ENCODE results near the gene EIF2S2.

The EIF2S2 gene

DNA sequence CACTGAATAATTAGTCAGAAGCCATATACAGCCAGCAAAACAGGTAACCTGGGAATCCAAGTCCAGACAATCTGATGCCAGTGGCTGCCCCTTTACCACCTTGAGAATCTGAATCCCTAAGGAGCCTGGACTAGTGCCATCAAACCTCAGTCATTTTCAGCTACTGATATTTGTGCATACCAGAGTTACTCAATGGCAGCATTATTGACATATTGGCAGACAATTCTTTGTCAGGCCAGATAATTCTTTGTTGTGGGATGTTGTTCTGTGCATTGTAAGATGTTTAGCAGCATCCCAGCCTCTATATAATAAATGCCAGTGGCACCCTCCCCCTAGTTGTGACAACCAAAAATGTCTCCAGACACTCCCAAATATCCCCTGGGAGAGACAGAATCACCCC, 3.2 kb upstream of the EIF2S2 start:
- no peak for FAIRE-seq

DNA sequence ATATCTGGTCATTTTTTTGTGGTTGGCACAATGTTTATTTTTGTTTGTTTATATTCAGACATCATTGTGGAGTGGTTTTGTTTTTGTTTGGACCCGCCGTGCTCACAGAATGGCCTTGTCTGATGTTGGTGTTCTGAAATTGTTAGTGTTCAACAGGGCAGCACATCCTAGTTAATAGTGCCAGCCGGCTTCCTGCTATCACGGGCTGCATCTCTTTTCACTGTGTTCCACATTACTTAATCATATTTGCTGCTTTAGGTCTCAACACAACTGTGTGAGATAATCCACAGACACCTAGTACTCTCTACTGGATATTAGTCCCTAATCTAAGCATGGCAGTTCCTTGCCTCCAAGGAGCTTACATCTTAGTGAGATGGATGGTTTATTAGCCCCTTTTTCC, 2.8 kb upstream of the EIF2S2 start:
- FAIRE-seq: no peak

DNA sequence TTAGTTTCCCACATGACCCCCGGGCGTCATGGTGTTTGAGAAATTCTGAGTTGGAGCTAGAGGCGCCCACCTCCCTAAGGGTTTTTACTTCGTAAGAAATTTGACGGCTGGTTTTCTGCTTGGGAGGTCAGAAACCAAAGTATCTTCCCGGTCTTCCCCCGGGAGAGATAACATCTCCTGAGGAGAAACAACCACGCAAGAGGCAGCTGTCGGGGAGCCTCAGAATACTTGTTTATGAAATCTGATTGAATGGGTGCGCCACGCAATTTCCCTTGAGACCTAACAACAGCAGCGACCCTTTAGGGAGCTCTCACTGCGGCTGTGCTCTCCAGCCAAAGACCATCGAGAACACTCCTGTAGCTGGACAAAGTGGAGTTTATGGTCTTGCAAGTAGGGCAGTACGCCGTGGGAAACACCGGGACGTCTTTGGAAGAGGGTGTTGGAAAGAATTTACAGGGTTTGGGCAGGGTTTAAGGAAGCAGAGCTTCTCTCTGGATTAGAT, 608 bp upstream of the EIF2S2 start:
- FAIRE-seq: no peak

DNA sequence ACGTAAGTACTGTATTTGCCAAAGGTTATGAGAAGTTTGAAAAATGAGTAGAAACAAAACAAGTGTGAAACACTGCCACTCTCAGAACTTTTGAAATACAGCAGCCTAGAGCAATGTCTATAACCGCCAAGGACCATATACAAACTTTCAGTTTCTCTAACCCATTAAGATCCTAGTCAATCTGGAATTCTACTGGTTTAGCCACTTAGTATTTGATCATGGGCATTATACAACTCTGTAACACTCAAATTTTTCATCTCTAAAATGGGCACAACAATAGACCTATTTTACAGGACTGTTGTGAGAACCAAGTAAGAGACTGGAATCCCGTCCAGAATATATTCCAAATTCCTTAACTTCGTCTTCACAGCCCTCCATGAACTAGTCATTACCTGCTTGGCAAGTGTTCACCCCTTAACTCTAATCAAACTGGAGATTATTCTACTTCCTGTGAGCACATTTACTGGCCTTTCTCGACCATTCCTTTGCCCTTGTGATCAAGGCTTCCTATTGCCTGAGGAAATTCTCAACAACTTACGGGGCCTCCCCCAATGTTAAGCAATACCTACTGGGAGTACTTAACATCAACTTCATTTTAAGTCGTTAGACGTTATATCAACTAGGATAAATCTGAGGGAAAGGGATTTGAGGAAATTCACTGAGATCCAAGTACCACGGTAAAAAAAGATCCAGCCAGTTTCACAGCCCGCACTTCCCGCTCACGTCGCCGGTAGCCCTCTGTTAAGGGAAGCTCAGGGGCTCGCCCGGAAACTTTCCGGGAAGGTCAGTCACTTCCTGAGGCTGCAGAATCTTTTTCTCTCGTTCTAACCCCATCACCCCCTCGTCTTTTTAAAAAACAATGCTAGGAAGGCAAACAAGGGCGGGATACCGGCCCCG, 1.1 kb downstream of the EIF2S2 start:
- no peak for FAIRE-seq

DNA sequence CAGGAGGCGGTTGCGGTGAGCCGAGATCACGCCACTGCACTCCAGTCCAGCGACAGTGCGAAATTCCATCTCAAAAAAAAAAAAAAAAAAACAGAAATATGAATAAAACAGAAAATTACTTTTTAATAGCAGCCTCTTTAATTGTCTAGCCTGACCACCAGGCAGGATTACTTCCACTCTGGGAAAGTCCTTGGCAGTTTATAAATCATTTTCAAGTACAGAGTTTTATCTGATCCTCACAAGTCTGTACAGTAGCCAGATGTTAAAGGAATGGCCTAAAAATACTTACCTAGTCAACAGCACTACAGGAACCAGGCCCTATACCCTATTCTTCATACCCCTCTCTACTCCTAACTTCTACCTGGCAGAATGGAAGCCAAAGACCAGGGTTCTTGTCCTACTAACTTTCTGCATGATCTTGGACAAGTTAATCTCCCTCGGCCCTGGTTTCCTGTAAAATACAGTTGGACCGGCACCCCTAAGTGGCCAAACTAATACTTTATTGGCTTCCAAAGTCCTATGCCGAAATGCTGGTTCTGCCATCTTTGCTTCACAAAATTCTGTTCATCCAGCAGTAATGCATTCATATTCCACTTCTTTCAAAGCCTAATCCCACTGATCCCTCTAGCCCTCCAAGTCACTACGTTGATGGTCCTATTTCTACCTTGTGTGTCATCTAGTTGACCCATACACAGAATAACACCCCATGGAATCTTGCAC, 1.9 kb downstream of the EIF2S2 start:
- no peak for FAIRE-seq

DNA sequence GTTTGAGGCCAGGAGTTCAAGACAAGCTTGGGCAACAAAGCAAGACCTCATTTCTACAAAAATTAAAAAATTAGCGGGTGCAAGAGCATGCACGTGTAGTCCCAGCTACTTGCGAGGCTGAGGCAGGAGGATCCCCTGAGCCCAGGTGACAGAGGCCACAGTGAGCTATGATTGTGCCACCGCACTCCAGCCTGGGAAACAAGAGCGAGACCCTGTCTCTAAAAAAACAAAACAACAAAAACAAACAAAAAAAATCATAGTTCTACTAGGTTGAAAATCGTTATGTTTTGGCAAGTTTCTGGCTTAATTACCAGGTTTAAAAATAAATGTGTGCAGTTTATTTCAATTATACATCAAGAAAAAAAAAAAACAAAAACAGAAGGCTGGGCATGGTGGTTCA, 2.6 kb downstream of the EIF2S2 start:
- FAIRE-seq: no peak

DNA sequence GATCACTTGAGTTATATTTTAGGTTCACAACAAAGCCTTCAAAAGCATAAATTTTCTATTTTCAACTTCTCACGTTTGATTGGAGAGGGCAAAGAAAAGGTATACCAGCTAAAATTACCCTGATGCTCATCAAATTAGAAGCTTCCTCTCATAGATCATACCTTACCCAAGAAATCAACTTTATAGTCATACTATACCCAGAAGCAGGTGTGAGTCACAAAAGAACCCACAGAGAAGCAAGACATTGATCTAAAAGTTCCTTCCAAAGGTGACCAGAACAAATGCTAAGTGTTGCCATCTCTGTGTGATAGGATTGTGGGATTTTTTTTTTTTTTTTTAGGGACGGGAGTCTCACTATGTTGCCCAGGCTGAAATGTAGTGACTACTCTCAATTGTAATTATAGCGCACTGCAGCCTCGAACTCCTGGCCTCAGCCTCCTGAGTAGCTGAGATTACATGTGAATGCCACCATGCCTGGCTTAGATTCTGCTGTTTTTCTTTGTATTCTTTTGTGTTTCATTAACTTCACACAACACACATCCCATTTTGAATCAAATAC, 3.3 kb downstream of the EIF2S2 start:
- no peak for FAIRE-seq

DNA sequence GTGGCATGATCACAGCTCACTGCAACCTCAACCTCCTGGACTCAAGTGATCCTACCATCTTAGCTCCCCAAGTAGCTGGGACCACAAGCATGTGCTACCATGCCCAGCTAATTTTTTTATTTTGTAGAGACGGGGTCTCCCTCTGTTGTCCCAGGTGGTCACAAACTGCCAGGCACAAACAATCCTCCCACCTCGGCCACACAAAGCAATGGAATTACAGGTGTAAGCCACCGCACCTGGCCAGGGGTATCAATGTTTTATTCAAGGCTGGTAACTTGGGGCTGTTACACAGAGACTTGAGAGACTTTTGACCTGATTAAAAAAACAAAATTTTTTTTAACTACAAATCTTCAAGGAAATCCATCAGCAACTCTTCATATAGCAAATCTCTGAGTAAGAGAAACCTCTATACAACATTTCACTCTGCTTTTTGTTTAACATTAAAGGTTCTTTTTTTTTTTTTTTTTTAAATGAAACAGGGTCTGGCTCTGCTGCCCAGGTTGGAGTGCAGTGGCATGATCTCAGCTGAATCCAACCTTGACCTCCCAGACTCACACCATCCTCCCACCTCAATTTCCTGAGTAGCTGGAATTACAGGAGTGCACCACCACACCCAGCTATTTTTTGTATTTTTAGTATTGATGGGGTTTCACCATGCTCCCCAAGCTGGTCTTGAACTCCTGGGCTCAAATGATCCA, 5.9 kb downstream of the EIF2S2 start:
- FAIRE-seq: no peak

DNA sequence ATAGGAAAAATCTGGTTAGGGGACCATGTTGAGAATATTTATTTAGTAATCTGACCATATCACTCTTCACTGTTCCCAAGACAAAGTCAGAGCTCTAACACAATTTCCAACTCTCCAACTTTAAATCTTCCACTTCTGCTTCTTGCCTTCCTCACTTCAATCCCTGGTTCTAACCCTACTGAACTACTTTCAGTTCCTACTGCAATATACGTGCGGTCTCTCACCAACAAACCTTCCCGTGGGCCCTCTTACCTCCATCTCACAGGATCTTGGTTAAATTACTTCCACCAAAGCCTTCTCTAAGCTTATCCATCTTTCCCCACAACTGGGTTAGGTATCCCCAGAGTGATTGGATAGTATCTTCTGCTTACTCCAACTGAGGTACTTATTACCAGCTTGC, 8.0 kb downstream of the EIF2S2 start:
- FAIRE-seq: no peak

DNA sequence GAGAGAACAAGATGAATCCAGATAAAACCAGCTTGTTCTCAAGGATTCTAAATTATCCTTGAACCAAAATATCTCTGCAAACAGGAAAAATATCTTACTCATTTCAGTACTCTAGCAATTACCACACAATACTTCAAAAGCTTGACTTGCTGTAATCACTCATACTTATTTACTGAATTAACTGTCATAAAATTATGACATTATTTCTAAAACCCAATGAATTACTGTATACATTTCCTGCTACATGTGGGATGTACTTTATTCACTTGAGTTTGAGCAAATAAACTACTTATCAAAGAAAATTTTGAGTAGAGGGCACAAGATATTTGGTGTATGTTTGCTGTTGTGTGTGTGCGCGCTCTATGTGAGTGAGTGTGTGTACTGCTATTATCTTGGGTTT, 9.7 kb downstream of the EIF2S2 start:
- FAIRE-seq: no peak

DNA sequence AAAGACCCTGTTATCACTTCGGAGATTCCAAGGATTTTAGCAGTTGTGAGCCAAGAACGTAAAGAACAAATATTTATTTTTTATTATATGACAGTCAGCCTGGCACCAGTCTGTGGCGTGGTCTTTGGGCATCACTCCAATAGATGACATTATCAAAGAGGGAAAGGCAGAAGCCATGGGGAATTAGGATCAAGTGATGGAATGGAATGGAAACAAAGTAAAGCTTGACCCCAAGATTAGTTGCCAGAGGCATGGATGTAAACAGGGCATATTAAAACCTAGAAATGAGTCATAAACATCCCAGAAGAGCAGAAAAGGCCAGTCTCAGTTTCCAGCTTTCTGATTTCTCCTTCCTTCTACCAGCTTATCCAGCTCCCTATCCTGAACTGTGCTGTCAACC, 11.5 kb downstream of the EIF2S2 start:
- no peak for FAIRE-seq

DNA sequence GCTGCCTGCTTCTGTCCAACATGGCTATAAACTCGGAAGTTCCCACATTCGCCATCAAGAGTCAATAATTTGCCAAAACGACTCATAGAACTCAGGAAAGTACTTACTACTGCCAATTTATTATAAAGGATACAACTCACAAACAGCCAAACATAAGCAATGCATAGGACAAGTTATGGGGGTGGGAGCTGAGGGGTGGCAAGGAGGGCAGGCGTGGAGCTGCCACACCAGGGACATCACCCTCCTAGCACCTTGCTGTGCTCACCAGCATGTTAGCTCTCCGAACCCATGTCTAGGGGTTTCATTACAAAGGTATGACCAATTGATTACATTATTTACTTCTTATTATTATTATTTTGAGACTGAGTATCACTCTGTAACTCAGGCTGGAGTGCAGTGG, 12.4 kb downstream of the EIF2S2 start:
- no peak for FAIRE-seq

DNA sequence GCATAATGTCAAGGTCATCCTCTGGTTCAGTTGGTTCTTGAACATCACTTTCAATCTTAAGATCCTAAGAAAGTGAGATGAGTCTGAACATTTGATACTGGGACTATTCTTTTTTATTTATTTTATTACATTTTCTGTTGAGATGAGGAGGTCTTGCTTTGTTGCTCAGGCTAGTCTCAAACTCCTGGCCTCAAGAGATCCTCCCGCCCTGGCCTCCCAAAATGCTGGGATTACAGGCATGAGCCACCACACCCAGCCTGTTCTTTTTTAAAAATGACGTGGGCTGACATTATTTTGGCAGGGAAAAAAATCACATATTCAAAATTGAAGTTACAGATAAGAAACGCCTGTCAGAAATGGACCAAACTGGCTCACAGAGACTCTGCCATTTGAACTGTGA, 13.5 kb downstream of the EIF2S2 start:
- FAIRE-seq: no peak

DNA sequence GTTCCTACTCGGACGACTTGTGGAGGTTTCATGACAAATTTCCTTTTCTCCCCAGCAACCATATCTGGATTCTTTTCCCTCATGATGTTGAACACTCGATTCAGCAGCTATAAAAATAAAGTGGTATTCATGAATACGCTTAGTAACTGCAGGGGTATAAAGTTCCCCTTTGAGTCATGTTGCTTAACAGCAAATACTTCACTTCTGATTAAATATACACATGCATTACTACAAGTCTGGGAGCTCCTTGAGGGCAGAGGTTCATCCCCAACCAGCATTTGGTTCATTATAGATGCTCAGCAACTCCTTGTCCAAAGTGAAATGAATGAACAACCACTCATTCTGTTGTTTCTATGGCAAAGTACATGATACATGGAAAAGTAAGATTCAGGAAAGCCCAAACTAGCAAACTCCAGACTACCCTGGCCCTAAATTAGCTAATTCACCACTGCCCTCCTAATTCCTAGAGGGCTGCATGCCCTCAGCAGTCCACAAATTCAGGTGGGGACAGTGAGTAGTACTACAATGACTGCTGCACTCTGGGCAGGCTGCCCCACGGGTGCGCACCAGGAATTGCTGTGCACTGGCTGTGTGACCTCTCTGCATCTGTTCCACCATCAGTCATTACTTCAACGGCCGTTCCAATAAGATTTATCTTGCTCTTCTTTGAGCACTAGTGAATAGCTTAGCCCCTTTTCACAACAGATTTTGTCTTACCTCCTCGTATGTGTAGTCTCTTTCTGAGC, 15.2 kb downstream of the EIF2S2 start:
- FAIRE-seq: no peak

DNA sequence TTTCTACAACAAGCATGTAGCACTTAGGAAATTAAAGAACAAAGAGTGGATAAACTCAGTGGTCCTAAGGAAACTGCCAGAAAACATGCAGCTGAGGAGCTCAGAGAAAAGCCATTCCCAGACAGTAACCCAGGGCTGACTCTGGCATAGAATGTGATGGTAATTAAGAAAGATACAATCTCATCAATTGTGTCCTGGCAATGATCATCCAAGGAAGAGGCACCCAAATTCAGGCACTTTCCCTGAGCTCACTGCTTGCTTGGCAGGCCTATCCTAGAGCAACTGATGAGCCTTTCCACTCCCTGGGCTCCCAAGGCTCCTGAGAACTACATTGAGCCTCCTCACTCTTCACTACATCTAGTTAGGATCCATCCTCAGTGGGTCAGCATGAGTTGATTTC, 16.2 kb downstream of the EIF2S2 start:
- FAIRE-seq: no peak

DNA sequence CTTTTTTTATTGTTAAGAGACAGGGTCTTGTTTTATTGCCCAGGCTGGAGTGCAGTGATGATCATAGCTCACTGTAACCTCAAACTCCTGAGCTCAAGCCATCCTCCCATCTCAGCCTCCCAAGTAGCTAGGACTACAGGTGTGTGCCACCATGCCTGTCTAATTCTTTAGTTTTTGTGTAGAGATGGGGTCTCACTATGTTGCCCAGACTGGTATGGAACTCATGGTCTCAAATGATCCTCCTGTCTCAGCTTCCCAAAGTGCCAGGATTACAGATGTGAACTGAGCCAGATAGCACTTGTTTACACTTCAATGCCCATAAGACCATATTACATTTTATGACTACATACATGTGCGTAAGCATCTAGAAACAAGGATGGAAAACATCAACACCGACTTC, 18.1 kb downstream of the EIF2S2 start:
- FAIRE-seq: no peak

DNA sequence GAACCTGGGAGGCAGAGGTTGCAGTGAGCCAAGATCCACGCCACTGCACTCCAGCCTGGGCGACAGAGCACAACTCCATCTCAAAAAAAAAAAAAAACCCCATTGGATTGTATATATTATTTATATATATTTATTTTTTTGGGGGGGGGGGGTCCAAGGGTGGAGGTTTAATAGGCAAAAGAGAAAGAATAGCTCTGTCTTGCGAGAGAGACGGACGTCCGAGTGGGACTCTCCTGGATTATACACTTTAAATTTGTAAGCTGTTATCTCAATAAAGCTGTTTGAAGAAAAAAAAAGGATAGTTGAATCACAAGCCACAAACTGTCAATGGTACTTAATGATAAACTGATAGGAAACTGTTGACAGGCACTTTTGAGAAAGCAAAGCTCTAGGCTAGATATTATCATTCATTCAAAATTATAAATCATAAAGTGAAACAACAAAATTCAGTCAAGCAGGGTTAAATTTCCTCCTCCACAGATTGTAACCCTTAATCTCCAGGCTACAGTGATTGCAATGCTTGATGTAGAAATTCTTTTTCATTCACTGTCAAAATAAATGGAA, 20.3 kb downstream of the EIF2S2 start:
- FAIRE-seq: no peak

DNA sequence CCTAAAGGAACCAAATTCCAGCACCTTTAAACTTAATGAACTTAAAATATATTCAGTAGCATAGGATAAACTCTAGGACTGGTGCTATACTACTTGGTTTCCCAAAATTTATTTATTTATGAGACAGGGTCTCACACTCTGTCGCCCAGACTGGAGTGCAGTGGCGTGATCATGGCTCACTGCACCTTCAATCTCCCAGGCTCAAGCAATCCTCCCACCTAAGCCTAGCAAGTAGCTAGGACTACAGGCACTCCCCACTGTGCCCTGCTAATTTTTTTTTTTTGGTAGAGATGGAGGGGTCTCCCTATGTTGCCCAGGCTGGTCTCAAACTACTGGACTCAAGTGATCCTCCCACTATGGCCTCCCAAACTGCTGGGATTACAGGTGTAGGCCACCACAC, 21.4 kb downstream of the EIF2S2 start:
- FAIRE-seq: no peak

DNA sequence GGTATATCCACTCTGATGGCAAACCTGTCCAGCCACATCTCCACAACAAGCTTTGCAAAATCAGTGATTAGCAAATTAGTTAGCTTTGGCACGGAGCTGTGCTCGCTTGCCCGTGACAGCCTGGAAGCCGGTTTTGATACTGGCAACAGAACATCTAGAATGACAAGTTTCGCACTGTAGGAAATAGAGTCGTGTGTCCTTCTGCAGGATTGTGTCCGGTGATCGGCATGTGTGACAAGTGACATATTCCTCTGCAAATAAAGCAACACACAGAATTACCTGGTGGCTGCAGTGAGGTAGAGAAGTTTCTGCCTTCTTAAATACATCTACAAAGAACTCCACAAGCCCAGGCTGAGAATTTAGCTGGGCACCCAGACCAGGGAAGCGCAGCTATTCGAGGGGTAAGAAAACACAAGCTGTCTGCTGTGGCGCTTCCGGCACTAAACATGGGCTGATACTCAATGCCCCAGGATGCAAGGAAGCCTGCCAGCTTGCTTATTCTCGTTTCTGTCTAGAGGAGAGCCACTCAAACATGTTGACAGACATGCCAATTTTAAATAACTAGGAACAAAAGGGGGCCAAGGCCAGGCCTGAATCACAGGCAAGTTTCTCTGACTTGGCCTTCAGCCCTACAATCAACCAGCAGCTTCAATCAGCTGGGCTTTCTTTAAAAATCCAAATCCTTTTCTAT, 22.2 kb downstream of the EIF2S2 start:
- FAIRE-seq: no peak

DNA sequence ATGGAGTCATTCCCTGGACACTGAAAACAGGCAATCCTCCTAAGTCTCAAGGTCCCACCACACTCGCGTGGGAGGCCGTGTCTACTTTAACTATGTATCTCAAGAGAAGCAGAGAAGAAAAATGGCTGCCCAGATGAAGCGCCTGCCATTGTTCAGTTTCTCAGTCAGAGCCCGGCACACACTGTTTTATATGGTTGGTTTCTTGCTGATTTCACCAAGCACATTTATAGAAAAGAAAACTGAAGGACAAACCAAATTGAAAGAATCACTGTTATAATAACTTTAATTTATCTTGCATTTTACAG, 22.9 kb downstream of the EIF2S2 start:
- FAIRE-seq: no peak

DNA sequence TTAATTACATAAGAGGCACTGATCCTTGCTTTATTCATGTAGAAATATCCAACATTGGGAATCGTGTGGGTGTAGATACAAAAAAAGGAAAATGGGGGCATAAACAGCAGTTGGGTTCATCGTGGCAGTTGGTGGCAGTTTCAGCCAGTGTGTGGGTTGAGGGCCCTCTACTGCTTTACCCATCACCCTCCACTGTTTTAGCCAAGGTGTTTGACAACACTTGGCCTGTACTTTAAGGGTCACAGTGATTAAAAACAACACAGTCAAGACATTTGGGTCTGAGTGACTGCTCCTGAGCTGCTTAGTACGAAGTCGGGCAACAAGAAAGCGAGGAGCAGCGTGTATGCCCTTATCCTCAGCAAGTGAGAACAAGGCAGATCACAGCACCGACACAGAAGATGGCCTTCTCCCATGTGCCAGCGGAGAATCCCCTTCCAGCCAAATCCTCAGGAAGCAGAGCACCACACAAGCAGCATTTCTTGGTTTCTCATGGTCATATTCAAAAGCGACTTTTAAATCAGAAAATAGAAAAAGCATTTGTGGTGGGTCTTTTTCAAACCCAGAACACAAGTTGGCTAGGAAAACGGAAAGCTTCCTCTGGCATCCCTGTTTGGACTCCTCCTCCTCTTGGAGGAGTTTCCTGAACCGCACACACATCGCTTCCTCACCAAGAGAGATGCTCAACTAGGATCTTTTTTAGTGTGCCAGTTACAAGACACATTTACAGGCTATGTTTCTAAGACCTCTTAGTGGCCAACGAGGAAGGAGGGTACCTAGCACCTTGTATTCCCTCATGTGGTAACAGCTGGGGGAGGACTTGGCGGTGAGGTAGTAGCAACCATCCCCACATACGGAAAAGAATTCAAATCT, 23.5 kb downstream of the EIF2S2 start:
- FAIRE-seq: no peak
